Mesendoderm (in vitro differentiated cells): Measurements from ENCODE around the gene TNFRSF21.

Experiments
- DNase-seq: peaks from one replicate; pipeline ENCODE4 v3.0.0; 2013
- H2AK5ac ChIP-seq: 2 replicates; pipeline ENCODE4 v1.6.1; 2013; ENCODE audit warnings: low read length, inconsistent platforms
- H2BK120ac ChIP-seq: 2 replicates; pipeline ENCODE4 v1.6.1; 2013; ENCODE audit warnings: low read depth, mild to moderate bottlenecking, low read length, moderate library complexity, mixed read lengths
- H2BK15ac ChIP-seq: replicated peaks from 2 replicates; pipeline ENCODE4 v1.6.1; 2013; ENCODE audit warnings: low read depth, mild to moderate bottlenecking, moderate library complexity
- H2BK5ac ChIP-seq: 2 replicates; pipeline ENCODE4 v1.6.1; 2013; ENCODE audit warnings: low read length, inconsistent platforms
- H3K18ac ChIP-seq: 2 replicates; pipeline ENCODE4 v1.6.1; 2013; ENCODE audit warnings: mild to moderate bottlenecking, low read length, mixed read lengths
- H3K23ac ChIP-seq: one replicate; pipeline ENCODE4 v1.6.1; 2013; ENCODE audit warnings: low read length
- H3K27ac ChIP-seq: 2 replicates; pipeline ENCODE4 v1.5.1; 2013; ENCODE audit warnings: low read depth, mild to moderate bottlenecking, inconsistent platforms, low read length, moderate library complexity
- H3K27me3 ChIP-seq: 2 replicates; pipeline ENCODE4 v1.6.1; 2013; ENCODE audit warnings: low read length, control low read depth, mild to moderate bottlenecking, inconsistent platforms; ENCODE audit not compliant: insufficient read depth, poor library complexity
- H3K36me3 ChIP-seq: 2 replicates; pipeline ENCODE4 v1.6.1; 2013; ENCODE audit warnings: low read length, inconsistent platforms; ENCODE audit not compliant: control insufficient read depth, insufficient read depth
- H3K4ac ChIP-seq: one replicate; pipeline ENCODE4 v1.6.1; 2013; ENCODE audit warnings: low read depth, mild to moderate bottlenecking, low read length, moderate library complexity
- H3K4me1 ChIP-seq: 2 replicates; pipeline ENCODE4 v1.6.1; 2013; ENCODE audit warnings: low read depth, low read length, inconsistent platforms; ENCODE audit not compliant: control insufficient read depth
- H3K4me2 ChIP-seq: 2 replicates; pipeline ENCODE4 v1.6.1; 2013; ENCODE audit warnings: low read length
- H3K4me3 ChIP-seq: 2 replicates; pipeline ENCODE4 v1.5.1; 2013; ENCODE audit warnings: mild to moderate bottlenecking, low read length
- H3K56ac ChIP-seq: one replicate; pipeline ENCODE4 v1.6.1; 2013; ENCODE audit warnings: low read length
- H3K79me1 ChIP-seq: 2 replicates; pipeline ENCODE4 v1.6.1; 2013; ENCODE audit warnings: low read length, inconsistent platforms
- H3K79me2 ChIP-seq: 2 replicates; pipeline ENCODE4 v1.6.1; 2013; ENCODE audit warnings: mild to moderate bottlenecking, low read length; ENCODE audit not compliant: control insufficient read depth, insufficient read depth
- H3K9ac ChIP-seq: 2 replicates; pipeline ENCODE4 v1.6.1; 2013; ENCODE audit warnings: low read length, inconsistent platforms
- H4K5ac ChIP-seq: one replicate; pipeline ENCODE4 v1.6.1; 2013; ENCODE audit warnings: low read length
- H4K8ac ChIP-seq: one replicate; pipeline ENCODE4 v1.6.1; 2013; ENCODE audit warnings: low read depth, mild to moderate bottlenecking, control low read depth, low read length, moderate library complexity
- WGBS: extraction: QIAGEN DNeasy Blood & Tissue Kit; methylation state at CpG from one replicate; pipeline ENCODE4 v1.1.7; 2013; ENCODE audit warnings: low lambda C conversion rate, missing lambda C conversion rate; ENCODE audit not compliant: insufficient coverage; ENCODE audit errors: extremely low coverage; 5-methylcytosine and 5-hydroxymethylcytosine counted together

Gene TNFRSF21

DNA sequence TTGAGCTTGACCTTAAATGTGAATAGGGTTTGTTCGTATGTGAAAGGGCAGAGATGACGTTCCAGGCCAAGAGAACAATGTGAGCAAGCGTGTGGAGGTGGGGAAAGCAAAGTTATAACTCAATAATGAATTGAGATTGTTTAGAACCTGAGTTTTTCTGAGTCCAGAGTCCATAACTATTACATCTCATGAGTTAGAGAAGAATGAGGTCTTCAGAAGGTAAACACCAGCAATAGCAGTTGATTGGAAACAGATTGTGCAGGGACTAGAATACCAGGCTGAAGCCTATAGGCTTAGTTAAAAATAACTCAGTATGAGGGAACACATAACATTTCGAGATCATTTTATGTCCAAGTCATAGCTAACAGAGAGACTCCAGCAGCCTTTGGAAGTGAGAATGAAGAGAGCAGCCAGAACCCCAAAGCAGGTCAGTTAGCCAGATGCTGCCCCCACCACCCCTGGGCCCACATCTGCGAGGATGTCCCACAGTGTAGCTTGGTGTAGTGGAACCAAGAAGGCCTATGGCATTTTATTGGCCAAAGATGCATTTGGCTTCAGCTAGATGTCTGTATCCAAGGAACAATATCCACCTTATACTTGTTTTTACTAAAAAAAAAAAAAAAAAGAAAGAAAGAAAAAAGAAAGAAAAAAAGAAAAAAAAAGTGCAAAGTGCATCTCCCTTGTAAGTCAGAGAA lies 121.7 kb downstream of the TNFRSF21 start:
- peak overlapping the region; percentile 78 for H2AK5ac ChIP-seq
- no peaks in the 10 kb centered on the region for H3K36me3 ChIP-seq
- no peak overlapping the region for H3K4ac ChIP-seq
- H4K5ac ChIP-seq, result no peak overlapping the region
- no peaks in the 10 kb centered on the region for H3K79me1 ChIP-seq
- H3K27me3 ChIP-seq, result no peaks in the 10 kb centered on the region
- H2BK120ac ChIP-seq, result no peak overlapping the region
- no peak overlapping the region for H3K23ac ChIP-seq
- peak overlapping the region; percentile 17 for H3K27ac ChIP-seq
- peaks cover 9% of the 10 kb centered on the region for H3K4me1 ChIP-seq
- peak overlapping the region; percentile 67 for H3K56ac ChIP-seq
- no peak overlapping the region for H3K4me2 ChIP-seq
- no peak for DNase-seq
- no CpG with 5 or more reads among the region's 5 CpGs for WGBS
- H4K8ac ChIP-seq, result no peak overlapping the region
- H3K79me2 ChIP-seq, result no peaks in the 10 kb centered on the region
- H2BK15ac ChIP-seq, result no peak overlapping the region
- no peak overlapping the region for H3K4me3 ChIP-seq
- H2BK5ac ChIP-seq, result peak overlapping the region; percentile 78
- H3K9ac ChIP-seq, result no peak overlapping the region
- peak overlapping the region; percentile 39 for H3K18ac ChIP-seq

DNA sequence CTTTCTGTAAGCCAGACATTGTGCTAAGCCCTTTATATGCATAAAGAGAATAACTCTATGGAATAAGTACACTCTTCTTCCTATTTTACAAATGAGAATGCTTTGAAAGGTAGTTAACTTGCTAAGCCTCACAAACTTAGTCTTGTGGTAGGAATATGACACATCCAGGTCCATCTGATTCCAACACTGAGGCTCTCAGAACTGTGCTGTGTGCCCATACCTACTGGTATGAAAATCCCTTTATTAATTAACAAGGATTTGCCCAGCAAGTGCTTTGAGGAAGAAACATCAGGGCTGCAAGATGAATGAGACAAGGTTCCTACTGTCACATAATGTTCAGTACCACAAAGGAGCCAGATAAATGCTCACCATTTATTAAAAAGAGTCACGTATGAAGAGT lies 122.6 kb downstream of the TNFRSF21 start:
- no peaks in the 10 kb centered on the region for H3K79me1 ChIP-seq
- H3K23ac ChIP-seq, result no peak overlapping the region
- no peaks in the 10 kb centered on the region for H3K36me3 ChIP-seq
- no peak overlapping the region for H3K4ac ChIP-seq
- no peaks in the 10 kb centered on the region for H3K27me3 ChIP-seq
- peak overlapping the region; percentile 28 for H2BK120ac ChIP-seq
- H3K18ac ChIP-seq, result no peak overlapping the region
- no CpG with 5 or more reads among the region's 1 CpG for WGBS
- peaks cover 9% of the 10 kb centered on the region for H3K4me1 ChIP-seq
- H3K56ac ChIP-seq, result no peak overlapping the region
- no peak overlapping the region for H3K27ac ChIP-seq
- no peak overlapping the region for H2BK5ac ChIP-seq
- H3K4me3 ChIP-seq, result no peak overlapping the region
- H3K9ac ChIP-seq, result no peak overlapping the region
- H4K8ac ChIP-seq, result no peak overlapping the region
- H3K79me2 ChIP-seq, result no peaks in the 10 kb centered on the region
- H2AK5ac ChIP-seq, result no peak overlapping the region
- DNase-seq, result no peak
- H4K5ac ChIP-seq, result no peak overlapping the region
- H3K4me2 ChIP-seq, result no peak overlapping the region
- H2BK15ac ChIP-seq, result no peak overlapping the region

DNA sequence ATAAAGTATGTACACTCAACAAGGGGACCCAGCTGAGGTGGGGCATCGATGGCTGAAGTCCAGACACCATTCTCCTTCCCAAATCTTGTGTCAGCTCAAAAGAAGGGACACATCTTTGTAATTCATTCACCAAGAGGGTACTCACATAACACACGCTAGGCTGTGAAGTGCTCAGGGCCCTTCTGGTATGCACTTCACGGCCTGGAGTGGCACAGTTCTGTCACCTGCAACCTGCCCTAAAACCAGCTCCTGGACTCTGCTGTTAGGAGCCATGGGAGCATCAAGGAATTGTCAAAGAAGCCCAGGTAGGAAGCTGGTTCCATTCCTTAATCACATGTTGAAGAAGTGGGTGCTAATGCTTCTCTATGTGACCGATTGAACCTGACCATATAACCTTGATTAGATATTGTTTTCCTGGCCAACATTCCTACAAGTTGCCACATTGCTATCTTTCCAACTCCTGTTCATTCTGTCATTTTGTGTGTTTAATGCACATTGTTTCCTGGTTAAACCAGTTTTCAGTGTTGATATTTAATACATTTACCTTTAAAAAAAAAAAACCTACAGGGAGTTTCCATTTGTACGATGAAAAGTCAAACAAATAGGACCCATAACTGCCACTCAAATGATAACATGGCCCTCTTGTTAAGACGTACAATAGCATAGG lies 127.3 kb downstream of the TNFRSF21 start:
- DNase-seq, result no peak
- no peaks in the 10 kb centered on the region for H3K79me2 ChIP-seq
- H3K56ac ChIP-seq, result peak overlapping the region; percentile 8
- H3K4me2 ChIP-seq, result no peak overlapping the region
- peak overlapping the region; percentile 92 for H2AK5ac ChIP-seq
- H3K4me1 ChIP-seq, result peaks cover 6% of the 10 kb centered on the region
- H3K27ac ChIP-seq, result no peak overlapping the region
- no peaks in the 10 kb centered on the region for H3K79me1 ChIP-seq
- no peak overlapping the region for H4K8ac ChIP-seq
- no peak overlapping the region for H2BK120ac ChIP-seq
- no peak overlapping the region for H2BK5ac ChIP-seq
- no peak overlapping the region for H4K5ac ChIP-seq
- no peak overlapping the region for H3K4ac ChIP-seq
- no peak overlapping the region for H3K18ac ChIP-seq
- H3K36me3 ChIP-seq, result no peaks in the 10 kb centered on the region
- no peak overlapping the region for H3K4me3 ChIP-seq
- no peaks in the 10 kb centered on the region for H3K27me3 ChIP-seq
- H2BK15ac ChIP-seq, result no peak overlapping the region
- H3K9ac ChIP-seq, result no peak overlapping the region
- H3K23ac ChIP-seq, result no peak overlapping the region
- no CpG with 5 or more reads among the region's 6 CpGs for WGBS

DNA sequence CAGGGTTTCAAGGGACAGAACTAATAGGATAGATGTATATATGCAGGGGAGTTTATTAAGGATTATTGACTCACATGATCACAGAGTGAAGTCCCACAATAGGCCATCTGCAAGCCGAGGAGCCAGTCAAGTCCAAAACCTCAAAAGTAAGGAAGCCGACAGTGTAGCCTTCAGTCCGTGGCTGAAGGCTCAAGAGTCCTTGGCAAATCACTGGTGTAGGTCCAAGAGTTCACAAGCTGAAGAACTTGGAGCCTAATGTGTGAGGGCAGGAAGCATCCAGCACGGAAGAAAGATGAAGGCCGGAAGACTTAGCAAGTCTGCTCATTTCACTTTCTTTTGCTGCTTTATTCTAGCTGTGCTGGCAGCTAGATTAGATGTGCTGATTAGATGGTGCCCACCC lies 128.0 kb downstream of the TNFRSF21 start:
- H4K5ac ChIP-seq, result no peak overlapping the region
- no peak overlapping the region for H3K9ac ChIP-seq
- no peak overlapping the region for H2BK15ac ChIP-seq
- H3K27me3 ChIP-seq, result no peaks in the 10 kb centered on the region
- H3K4ac ChIP-seq, result no peak overlapping the region
- DNase-seq, result no peak
- H3K36me3 ChIP-seq, result no peaks in the 10 kb centered on the region
- WGBS, result no CpG with 5 or more reads among the region's 5 CpGs
- H3K79me1 ChIP-seq, result no peaks in the 10 kb centered on the region
- no peak overlapping the region for H3K56ac ChIP-seq
- no peak overlapping the region for H2BK120ac ChIP-seq
- peaks cover 6% of the 10 kb centered on the region for H3K4me1 ChIP-seq
- H3K79me2 ChIP-seq, result no peaks in the 10 kb centered on the region
- no peak overlapping the region for H3K4me3 ChIP-seq
- no peak overlapping the region for H3K4me2 ChIP-seq
- no peak overlapping the region for H3K23ac ChIP-seq
- H2AK5ac ChIP-seq, result no peak overlapping the region
- H3K27ac ChIP-seq, result no peak overlapping the region
- H2BK5ac ChIP-seq, result no peak overlapping the region
- H3K18ac ChIP-seq, result peak overlapping the region; percentile 16
- no peak overlapping the region for H4K8ac ChIP-seq
